Astrocyte of the cerebellum (primary cell): ENCODE measurements around the gene RUNX2.

Experiments used
- DNase-seq: peaks from one replicate; pipeline ENCODE4 v3.0.0-alpha.2; 2011; ENCODE audit warnings: low read depth
- H3K4me3 ChIP-seq: 2 replicates; pipeline ENCODE4 v1.5.1; 2011; ENCODE audit warnings: mild to moderate bottlenecking, low read depth, low read length, moderate library complexity
- CTCF ChIP-seq: IDR thresholded peaks from 2 replicates; pipeline ENCODE4 v1.5.1; 2012; ENCODE audit warnings: low read length, low read depth, moderate library complexity, mild to moderate bottlenecking; ENCODE audit errors: missing control alignments
- in situ Hi-C: cut with HindIII; loops from 2 replicates; pipeline ENCODE4 v1.10.0; 2017; ENCODE audit warnings: low sequenced_read_pairs

Gene RUNX2

GRCh38 chr6:45705137-45705855, 377.2 kb downstream of the RUNX2 start:
- in situ Hi-C loops, result no loop called here
- no peak overlapping the region for H3K4me3 ChIP-seq
- TF ChIP-seq CTCF, result no peak
- no peak for DNase-seq

- in situ Hi-C loops, result no loop called here
- no peak for DNase-seq
- TF ChIP-seq CTCF, result no peak
- no peak overlapping the region for H3K4me3 ChIP-seq
Observed at GRCh38 chr6:45706319-45706718, 378.2 kb downstream of the RUNX2 start.

GRCh38 chr6:45707176-45707575, 379.0 kb downstream of the RUNX2 start:
- no peak overlapping the region for H3K4me3 ChIP-seq
- no peak for TF ChIP-seq CTCF
- in situ Hi-C loops, result no loop called here
- no peak for DNase-seq

- H3K4me3 ChIP-seq, result no peak overlapping the region
- in situ Hi-C loops, result no loop called here
- no peak for TF ChIP-seq CTCF
- DNase-seq, result no peak
Observed at GRCh38 chr6:45709781-45710220, 381.7 kb downstream of the RUNX2 start.

- TF ChIP-seq CTCF, result no peak
- no peak overlapping the region for H3K4me3 ChIP-seq
- DNase-seq, result no peak
- in situ Hi-C loops, result no loop called here
Observed at GRCh38 chr6:45710304-45710821, 382.2 kb downstream of the RUNX2 start.

- H3K4me3 ChIP-seq, result no peak overlapping the region
- in situ Hi-C loops, result no loop called here
- TF ChIP-seq CTCF, result no peak
- no peak for DNase-seq
Observed at GRCh38 chr6:45712076-45712475, 383.9 kb downstream of the RUNX2 start.

GRCh38 chr6:45712786-45713185, 384.7 kb downstream of the RUNX2 start:
- no peak for TF ChIP-seq CTCF
- H3K4me3 ChIP-seq, result no peak overlapping the region
- DNase-seq, result no peak
- in situ Hi-C loops, result no loop called here
